K562 (cell line): Measurements from ENCODE around the gene SLC66A2. TPM values are rescaled to one million over a fixed set of nuclear protein-coding genes. Genes with fewer than 3 reads are reported as not detected.

Experiments used
- ATAC-seq: fragments of 200-7000 bp; cut with Tn5 transposase; 3 replicates; pipeline ENCODE4 v1.9.1; 2020; ENCODE audit warnings: moderate library complexity
- BruUV-seq: library from RNA; stranded (reverse); fragments of 400-500 nt; replicated peaks from 2 replicates; lab custom pipeline; 2021; lab: Mats Ljungman, UMichigan
- CTCF ChIA-PET: fragments of 300-600 bp; formaldehyde crosslinking; extraction: SDS; loops from one replicate; lab custom pipeline; 2021; ENCODE audit warnings: low intra/inter-chr PET ratio; lab: Yijun Ruan, JAX
- POLR2A ChIA-PET: fragments of 300-600, 350-650 bp; sonication (Branson Sonifier 250); formaldehyde crosslinking; extraction: SDS; loops from one replicate; lab custom pipeline; 2021; ENCODE audit warnings: antibody characterized with exemption, inconsistent platforms; lab: Yijun Ruan, JAX
- DNase-seq, 4 experiments: peaks; one replicate each; pipeline versions ENCODE4 v3.0.0 to v3.0.0-alpha.2; 2011 to 2018; ENCODE audit warnings: low spot score in 3 of 4, mixed read lengths in 3 of 4; ENCODE audit errors: extremely low read depth in 1 of 4
- FAIRE-seq: peaks from 2 replicates; lab custom pipeline; 2011; peaks lifted over from hg19 to GRCh38; lab: Jason Lieb, UNC
- H2AFZ ChIP-seq: 2 replicates; pipeline ENCODE4 v1.6.0; 2011; ENCODE audit warnings: low read depth, low read length, control low read depth, inconsistent platforms
- H3K27ac ChIP-seq: fragments of 200-600 bp; 3 replicates; pipeline ENCODE4 v1.8.0; 2011; ENCODE audit warnings: low read depth, mild to moderate bottlenecking, control low read depth, inconsistent platforms, low read length, moderate library complexity, mixed read lengths; ENCODE audit errors: extremely low read depth
- H3K27me3 ChIP-seq, 2 experiments: fragments of 300-600 bp in 1 of 2; 2 replicates in 1 of 2; 3 replicates in 1 of 2; pipeline versions ENCODE4 v1.6.0 to v1.8.0; 2011; ENCODE audit warnings: inconsistent platforms in 2 of 2, low read length in 2 of 2, mild to moderate bottlenecking in 1 of 2, mixed read lengths in 1 of 2, moderate library complexity in 1 of 2; ENCODE audit not compliant: control insufficient read depth in 2 of 2, insufficient read depth in 2 of 2
- H3K36me3 ChIP-seq: fragments of 300-600 bp; 3 replicates; pipeline ENCODE4 v1.8.0; 2011; ENCODE audit warnings: mild to moderate bottlenecking, low read length, inconsistent platforms; ENCODE audit not compliant: control insufficient read depth, insufficient read depth
- H3K4me1 ChIP-seq, 2 experiments: fragments of 200-600 bp in 1 of 2; replicated peaks in 1 of 2; 2 replicates in 1 of 2; 3 replicates in 1 of 2; pipeline versions ENCODE4 v1.5.1 to v1.8.0; 2011; ENCODE audit warnings: inconsistent platforms in 2 of 2, low read length in 2 of 2, mild to moderate bottlenecking in 1 of 2, mixed read lengths in 1 of 2, moderate library complexity in 1 of 2; ENCODE audit not compliant: control insufficient read depth in 2 of 2, insufficient read depth in 2 of 2
- H3K4me2 ChIP-seq: 2 replicates; pipeline ENCODE4 v1.6.1; 2011; ENCODE audit warnings: low read length, control low read depth, inconsistent platforms, mixed read lengths; ENCODE audit not compliant: insufficient read depth
- H3K4me3 ChIP-seq: fragments of 200-600 bp; sonication (generic), shearing (Covaris generic); 2 replicates; pipeline ENCODE4 v1.5.1; 2016; ENCODE audit warnings: control low read depth, inconsistent platforms
- H3K79me2 ChIP-seq: fragments of 200-600 bp; 3 replicates; pipeline ENCODE4 v1.8.0; 2011; ENCODE audit warnings: low read length, inconsistent platforms; ENCODE audit not compliant: control insufficient read depth, insufficient read depth
- H3K9ac ChIP-seq, 2 experiments: 2 replicates each; pipeline versions ENCODE4 v1.6.0 to v1.6.1; 2011; ENCODE audit warnings: low read depth in 2 of 2, low read length in 2 of 2, control low read depth in 1 of 2, inconsistent platforms in 1 of 2, mild to moderate bottlenecking in 1 of 2, mixed read lengths in 1 of 2; ENCODE audit not compliant: insufficient read depth in 1 of 2
- H3K9me1 ChIP-seq: one replicate; pipeline ENCODE4 v1.6.0; 2011; ENCODE audit warnings: inconsistent platforms, mild to moderate bottlenecking, low read length, moderate library complexity; ENCODE audit not compliant: control insufficient read depth, insufficient read depth
- H3K9me3 ChIP-seq: replicated peaks from 2 replicates; pipeline ENCODE4 v1.5.1; 2011; ENCODE audit warnings: low read depth, low read length, inconsistent platforms; ENCODE audit not compliant: control insufficient read depth, insufficient read depth
- H4K20me1 ChIP-seq: replicated peaks from 2 replicates; pipeline ENCODE4 v1.6.1; 2011; ENCODE audit warnings: low read length, inconsistent platforms, mixed read lengths; ENCODE audit not compliant: control insufficient read depth, insufficient read depth
- BHLHE40 ChIP-seq: IDR thresholded peaks from 2 replicates; pipeline ENCODE4 v1.6.1; 2011; ENCODE audit warnings: low read length, improper control_type of control experiment
- WGBS: fragments of 100-300 bp; shearing (Covaris generic); methylation state at CpG from one replicate; pipeline ENCODE4 v1.1.6; 2016; ENCODE audit warnings: low coverage, mixed read lengths; ENCODE audit not compliant: insufficient coverage; ENCODE audit errors: missing lambda C conversion rate; 5-methylcytosine and 5-hydroxymethylcytosine counted together
- in situ Hi-C: fragments of 300-500 bp; cut with MboI; formaldehyde crosslinking; loops from 4 replicates; pipeline ENCODE4 v1.15.0; 2018; ENCODE audit warnings: inconsistent platforms, mixed read lengths
- intact Hi-C: fragments of 100-400 bp; cut with micrococcal nuclease; formaldehyde crosslinking; loops from 2 replicates; pipeline ENCODE4 v1.14.2; 2022
- polyA plus RNA-seq, 8 experiments: library from polyadenylated mRNA; depleted of rRNA in 4 of 8; stranded (reverse) in 5 of 8; unstranded in 3 of 8; fragments of >200 nt; fragmentation: Nextera tagmentation in 2 of 8; fragmentation: Illumina TruSeq in 1 of 8; extraction: Ambion mirVana in 2 of 8; extraction: Trizol in 1 of 8; gene quantifications; 2 replicates each; pipeline versions ENCODE4 v1.2.1 to v1.2.3, GENCODE V29; 2011 to 2014; ENCODE audit warnings: inconsistent platforms in 1 of 8, missing spikeins in 1 of 8
- total RNA-seq, 7 experiments: library from RNA; depleted of rRNA in 6 of 7; stranded (reverse); fragments of >200 nt in 6 of 7; fragmentation: Illumina TruSeq in 2 of 7; extraction: Trizol in 2 of 7; gene quantifications; 2 replicates each; pipeline versions ENCODE4 v1.2.1 to v1.2.3, GENCODE V29; 2011 to 2021; ENCODE audit warnings: low replicate concordance in 1 of 7
- TF ChIP-seq, protein P1 (sequence below): fragments of 450-650 bp; formaldehyde crosslinking; IDR thresholded peaks from 2 replicates; pipeline ENCODE4 v1.4.0; 2020; ENCODE audit warnings: mild to moderate bottlenecking, mixed read lengths

SLC66A2 gene
- total and polyA plus RNA-seq, 9 of the 15 experiments (the other 6 are each of a cell fraction or from before 2014, with no cell fraction given): 0.25 to 17.5 (median 5.6) TPM

DNA sequence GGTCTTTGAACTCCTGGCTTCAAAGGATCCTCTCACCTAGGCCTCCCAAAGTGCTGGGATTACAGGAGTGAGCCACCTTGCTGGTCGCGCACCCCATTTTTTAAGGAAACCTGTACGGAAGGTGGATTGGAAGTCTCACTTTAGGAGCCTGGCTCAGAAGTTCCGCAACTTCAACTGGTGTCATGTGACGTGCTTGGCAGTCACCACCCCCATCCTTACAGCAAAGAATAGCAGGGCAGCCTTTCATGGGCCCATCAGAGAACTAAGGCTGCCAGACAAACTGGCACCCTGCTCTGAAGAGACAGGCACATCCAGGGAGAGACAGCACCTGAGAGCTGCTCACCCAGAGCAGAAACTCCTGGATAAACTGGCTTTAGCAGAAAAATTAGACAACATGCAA, 3.3 kb upstream of the SLC66A2 start:
- no peak overlapping the region for H2AFZ ChIP-seq
- ChIA-PET POLR2A (interaction anchor here (1.9 kb wide), 1 partner anchor 13 kb away, joined by 7 read pairs; no protein-coding TSS in a partner anchor), CTCF (no interaction called here)
- no peak for FAIRE-seq
- no peaks in the 10 kb centered on the region for H3K27me3 ChIP-seq
- BruUV-seq: no TSS peak
- no peaks in the 10 kb centered on the region for H3K36me3 ChIP-seq
- intact Hi-C loops (no loop called here), in situ Hi-C loops (no loop called here)
- no peaks in the 10 kb centered on the region for H3K9me1 ChIP-seq
- H3K27ac ChIP-seq: no peak overlapping the region
- no peak for TF ChIP-seq BHLHE40
- TF ChIP-seq, protein P1, sequence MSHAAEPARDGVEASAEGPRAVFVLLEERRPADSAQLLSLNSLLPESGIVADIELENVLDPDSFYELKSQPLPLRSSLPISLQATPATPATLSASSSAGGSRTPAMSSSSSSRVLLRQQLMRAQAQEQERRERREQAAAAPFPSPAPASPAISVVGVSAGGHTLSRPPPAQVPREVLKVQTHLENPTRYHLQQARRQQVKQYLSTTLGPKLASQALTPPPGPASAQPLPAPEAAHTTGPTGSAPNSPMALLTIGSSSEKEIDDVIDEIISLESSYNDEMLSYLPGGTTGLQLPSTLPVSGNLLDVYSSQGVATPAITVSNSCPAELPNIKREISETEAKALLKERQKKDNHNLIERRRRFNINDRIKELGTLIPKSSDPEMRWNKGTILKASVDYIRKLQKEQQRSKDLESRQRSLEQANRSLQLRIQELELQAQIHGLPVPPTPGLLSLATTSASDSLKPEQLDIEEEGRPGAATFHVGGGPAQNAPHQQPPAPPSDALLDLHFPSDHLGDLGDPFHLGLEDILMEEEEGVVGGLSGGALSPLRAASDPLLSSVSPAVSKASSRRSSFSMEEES (CRISPR knock-in tag): 0 out of 2 replicates have a peak, but pooled peaks have one; percentile 4
- H3K9me3 ChIP-seq: no peaks in the 10 kb centered on the region
- WGBS: 90% methylated on average over 4 of the region's 5 CpGs
- peaks cover 8% of the 10 kb centered on the region; the same call in 1 of the 3 replicates for H3K79me2 ChIP-seq
- H3K4me2 ChIP-seq: no peak overlapping the region
- DNase-seq: no peak
- H3K9ac ChIP-seq: no peak overlapping the region
- no peaks in the 10 kb centered on the region for H4K20me1 ChIP-seq
- H3K4me3 ChIP-seq: no peak overlapping the region
- H3K4me1 ChIP-seq: peaks cover 8 to 28% of the 10 kb centered on the region in 2 experiments; a peak in 4 of 5 replicates
- ATAC-seq: no peak
